ENCODE measurements around the gene RPS5. TPM values are rescaled to one million over a fixed set of nuclear protein-coding genes. Genes with fewer than 3 reads are reported as not detected.
A peak's percentile ranks its signal among the peaks of the same experiment; 100 is the strongest.

Gene RPS5
- total and polyA plus RNA-seq, 9 of the 15 experiments (the other 6 are each of a cell fraction or from before 2014, with no cell fraction given), result 1,228 to 3,570 (median 2,484) TPM

GRCh38 chr19:58386576-58387337 lies at the start of gene RPS5 (continued):
- TF ChIP-seq CBFA2T2 (conservative IDR thresholded peaks at IDR 0.05) (no peak), DPF2 (IDR thresholded peaks at IDR 0.05) (peak; percentile 46), GABPB1 (CRISPR knock-in tag; IDR thresholded peaks at IDR 0.05) (peak; percentile 96), ZNF274 (IDR thresholded peaks at IDR 0.05; ENCODE audit: borderline replicate concordance, low read depth, low read length) (no peak), NR3C1 (CRISPR knock-in tag; IDR thresholded peaks at IDR 0.05) (peak; percentile 51; the same call in 1 of the 2 replicates), MXI1 (IDR thresholded peaks at IDR 0.05; ENCODE audit: low read depth, low read length) (peak; percentile 93), TBP (optimal IDR thresholded peaks at IDR 0.05; ENCODE audit: low read depth, low read length) (peak; percentile 99), NBN (IDR thresholded peaks at IDR 0.05; ENCODE audit: low read depth) (peak; percentile 48), JUN (IDR thresholded peaks at IDR 0.05; ENCODE audit: borderline replicate concordance, low read depth, low read length) (peak; percentile 40; the same call in 1 of the 2 replicates), JUN (CRISPR knock-in tag; IDR thresholded peaks at IDR 0.05; ENCODE audit: borderline replicate concordance) (no peak), TRIM24 (IDR thresholded peaks at IDR 0.05) (peak in 1 of 2 experiments; percentile 44; a peak in 1 of 4 replicates), SOX6 (IDR thresholded peaks at IDR 0.05) (0 out of 2 replicates have a peak, but pooled peaks have one; percentile 30), PML (IDR thresholded peaks at IDR 0.05; ENCODE audit: low read length) (peak; percentile 61)
- TF ChIP-seq, protein P1, sequence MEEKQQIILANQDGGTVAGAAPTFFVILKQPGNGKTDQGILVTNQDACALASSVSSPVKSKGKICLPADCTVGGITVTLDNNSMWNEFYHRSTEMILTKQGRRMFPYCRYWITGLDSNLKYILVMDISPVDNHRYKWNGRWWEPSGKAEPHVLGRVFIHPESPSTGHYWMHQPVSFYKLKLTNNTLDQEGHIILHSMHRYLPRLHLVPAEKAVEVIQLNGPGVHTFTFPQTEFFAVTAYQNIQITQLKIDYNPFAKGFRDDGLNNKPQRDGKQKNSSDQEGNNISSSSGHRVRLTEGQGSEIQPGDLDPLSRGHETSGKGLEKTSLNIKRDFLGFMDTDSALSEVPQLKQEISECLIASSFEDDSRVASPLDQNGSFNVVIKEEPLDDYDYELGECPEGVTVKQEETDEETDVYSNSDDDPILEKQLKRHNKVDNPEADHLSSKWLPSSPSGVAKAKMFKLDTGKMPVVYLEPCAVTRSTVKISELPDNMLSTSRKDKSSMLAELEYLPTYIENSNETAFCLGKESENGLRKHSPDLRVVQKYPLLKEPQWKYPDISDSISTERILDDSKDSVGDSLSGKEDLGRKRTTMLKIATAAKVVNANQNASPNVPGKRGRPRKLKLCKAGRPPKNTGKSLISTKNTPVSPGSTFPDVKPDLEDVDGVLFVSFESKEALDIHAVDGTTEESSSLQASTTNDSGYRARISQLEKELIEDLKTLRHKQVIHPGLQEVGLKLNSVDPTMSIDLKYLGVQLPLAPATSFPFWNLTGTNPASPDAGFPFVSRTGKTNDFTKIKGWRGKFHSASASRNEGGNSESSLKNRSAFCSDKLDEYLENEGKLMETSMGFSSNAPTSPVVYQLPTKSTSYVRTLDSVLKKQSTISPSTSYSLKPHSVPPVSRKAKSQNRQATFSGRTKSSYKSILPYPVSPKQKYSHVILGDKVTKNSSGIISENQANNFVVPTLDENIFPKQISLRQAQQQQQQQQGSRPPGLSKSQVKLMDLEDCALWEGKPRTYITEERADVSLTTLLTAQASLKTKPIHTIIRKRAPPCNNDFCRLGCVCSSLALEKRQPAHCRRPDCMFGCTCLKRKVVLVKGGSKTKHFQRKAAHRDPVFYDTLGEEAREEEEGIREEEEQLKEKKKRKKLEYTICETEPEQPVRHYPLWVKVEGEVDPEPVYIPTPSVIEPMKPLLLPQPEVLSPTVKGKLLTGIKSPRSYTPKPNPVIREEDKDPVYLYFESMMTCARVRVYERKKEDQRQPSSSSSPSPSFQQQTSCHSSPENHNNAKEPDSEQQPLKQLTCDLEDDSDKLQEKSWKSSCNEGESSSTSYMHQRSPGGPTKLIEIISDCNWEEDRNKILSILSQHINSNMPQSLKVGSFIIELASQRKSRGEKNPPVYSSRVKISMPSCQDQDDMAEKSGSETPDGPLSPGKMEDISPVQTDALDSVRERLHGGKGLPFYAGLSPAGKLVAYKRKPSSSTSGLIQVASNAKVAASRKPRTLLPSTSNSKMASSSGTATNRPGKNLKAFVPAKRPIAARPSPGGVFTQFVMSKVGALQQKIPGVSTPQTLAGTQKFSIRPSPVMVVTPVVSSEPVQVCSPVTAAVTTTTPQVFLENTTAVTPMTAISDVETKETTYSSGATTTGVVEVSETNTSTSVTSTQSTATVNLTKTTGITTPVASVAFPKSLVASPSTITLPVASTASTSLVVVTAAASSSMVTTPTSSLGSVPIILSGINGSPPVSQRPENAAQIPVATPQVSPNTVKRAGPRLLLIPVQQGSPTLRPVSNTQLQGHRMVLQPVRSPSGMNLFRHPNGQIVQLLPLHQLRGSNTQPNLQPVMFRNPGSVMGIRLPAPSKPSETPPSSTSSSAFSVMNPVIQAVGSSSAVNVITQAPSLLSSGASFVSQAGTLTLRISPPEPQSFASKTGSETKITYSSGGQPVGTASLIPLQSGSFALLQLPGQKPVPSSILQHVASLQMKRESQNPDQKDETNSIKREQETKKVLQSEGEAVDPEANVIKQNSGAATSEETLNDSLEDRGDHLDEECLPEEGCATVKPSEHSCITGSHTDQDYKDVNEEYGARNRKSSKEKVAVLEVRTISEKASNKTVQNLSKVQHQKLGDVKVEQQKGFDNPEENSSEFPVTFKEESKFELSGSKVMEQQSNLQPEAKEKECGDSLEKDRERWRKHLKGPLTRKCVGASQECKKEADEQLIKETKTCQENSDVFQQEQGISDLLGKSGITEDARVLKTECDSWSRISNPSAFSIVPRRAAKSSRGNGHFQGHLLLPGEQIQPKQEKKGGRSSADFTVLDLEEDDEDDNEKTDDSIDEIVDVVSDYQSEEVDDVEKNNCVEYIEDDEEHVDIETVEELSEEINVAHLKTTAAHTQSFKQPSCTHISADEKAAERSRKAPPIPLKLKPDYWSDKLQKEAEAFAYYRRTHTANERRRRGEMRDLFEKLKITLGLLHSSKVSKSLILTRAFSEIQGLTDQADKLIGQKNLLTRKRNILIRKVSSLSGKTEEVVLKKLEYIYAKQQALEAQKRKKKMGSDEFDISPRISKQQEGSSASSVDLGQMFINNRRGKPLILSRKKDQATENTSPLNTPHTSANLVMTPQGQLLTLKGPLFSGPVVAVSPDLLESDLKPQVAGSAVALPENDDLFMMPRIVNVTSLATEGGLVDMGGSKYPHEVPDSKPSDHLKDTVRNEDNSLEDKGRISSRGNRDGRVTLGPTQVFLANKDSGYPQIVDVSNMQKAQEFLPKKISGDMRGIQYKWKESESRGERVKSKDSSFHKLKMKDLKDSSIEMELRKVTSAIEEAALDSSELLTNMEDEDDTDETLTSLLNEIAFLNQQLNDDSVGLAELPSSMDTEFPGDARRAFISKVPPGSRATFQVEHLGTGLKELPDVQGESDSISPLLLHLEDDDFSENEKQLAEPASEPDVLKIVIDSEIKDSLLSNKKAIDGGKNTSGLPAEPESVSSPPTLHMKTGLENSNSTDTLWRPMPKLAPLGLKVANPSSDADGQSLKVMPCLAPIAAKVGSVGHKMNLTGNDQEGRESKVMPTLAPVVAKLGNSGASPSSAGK (IDR thresholded peaks at IDR 0.05), result peak; percentile 96
